Left lung (tissue), 10 donors: ENCODE data around the gene CSNK1D. TPM values are rescaled to one million over a fixed set of nuclear protein-coding genes. Genes with fewer than 3 reads are reported as not detected.

Experiments
- ATAC-seq: fragments of 200-7000 bp; cut with Tn5 transposase; one replicate; pipeline ENCODE4 v1.9.1; 2020; ENCODE audit warnings: moderate library complexity
- DNase-seq, 4 donors: peaks; one replicate each; pipeline ENCODE4 v3.0.0-alpha.2; 2013 to 2020
- H3K27ac ChIP-seq, 2 donors: fragments of 200-600 bp; sonication (generic) in 1 of 2; one replicate each; pipeline versions ENCODE4 v1.5.0 to v1.8.0; 2020 to 2021
- H3K27me3 ChIP-seq, 2 donors: fragments of 200-600 bp; sonication (generic) in 1 of 2; one replicate each; pipeline versions ENCODE4 v1.5.0 to v1.8.0; 2020 to 2021
- H3K36me3 ChIP-seq, 2 donors: fragments of 200-600 bp; sonication (generic) in 1 of 2; one replicate each; pipeline versions ENCODE4 v1.5.0 to v1.8.0; 2020 to 2021
- H3K4me1 ChIP-seq, 2 donors: fragments of 200-600 bp; one replicate each; pipeline ENCODE4 v1.8.0; 2021
- H3K4me3 ChIP-seq, 2 donors: fragments of 200-600 bp; sonication (generic) in 1 of 2; one replicate each; pipeline versions ENCODE4 v1.5.0 to v1.8.0; 2020 to 2021; ENCODE audit warnings: mild to moderate bottlenecking in 1 of 2
- H3K9me3 ChIP-seq, 2 donors: fragments of 200-600 bp; sonication (generic) in 1 of 2; one replicate each; pipeline versions ENCODE4 v1.5.0 to v1.8.0; 2020 to 2021
- intact Hi-C, 2 donors: fragments of 100-400 bp; cut with DNase I; formaldehyde crosslinking; loops; one replicate each; pipeline versions ENCODE4 v1.11.2 to v1.14.2; 2022
- polyA plus RNA-seq, 6 donors: library from polyadenylated mRNA; unstranded; fragments of 120-200 nt; gene quantifications; one replicate each; pipeline ENCODE4 v1.2.1, GENCODE V29; 2013; ENCODE audit not compliant: insufficient read length in 6 of 6
- total RNA-seq, 2 donors: library from RNA; stranded (reverse); fragmentation: NEBNext Ultra II Directional; extraction: Animal tissue kit (Norgen Biotek cat#: 25700); gene quantifications; one replicate each; pipeline ENCODE4 v1.2.1, GENCODE V29; 2021
- TF ChIP-seq, protein P1 (sequence below), 2 donors: fragments of 200-600 bp; sonication (generic) in 1 of 2; IDR thresholded peaks; one replicate each; pipeline versions ENCODE4 v1.5.0 to v1.8.0; 2021; ENCODE audit warnings: antibody characterized with exemption in 2 of 2
- donor health status: DM: no; HTN: yes; CAD: no.
- donor health status: DM: no; HTN: no; CAD: no.

Gene CSNK1D
- total and polyA plus RNA-seq, 8 donors: 101 to 160 (median 122) TPM

DNA sequence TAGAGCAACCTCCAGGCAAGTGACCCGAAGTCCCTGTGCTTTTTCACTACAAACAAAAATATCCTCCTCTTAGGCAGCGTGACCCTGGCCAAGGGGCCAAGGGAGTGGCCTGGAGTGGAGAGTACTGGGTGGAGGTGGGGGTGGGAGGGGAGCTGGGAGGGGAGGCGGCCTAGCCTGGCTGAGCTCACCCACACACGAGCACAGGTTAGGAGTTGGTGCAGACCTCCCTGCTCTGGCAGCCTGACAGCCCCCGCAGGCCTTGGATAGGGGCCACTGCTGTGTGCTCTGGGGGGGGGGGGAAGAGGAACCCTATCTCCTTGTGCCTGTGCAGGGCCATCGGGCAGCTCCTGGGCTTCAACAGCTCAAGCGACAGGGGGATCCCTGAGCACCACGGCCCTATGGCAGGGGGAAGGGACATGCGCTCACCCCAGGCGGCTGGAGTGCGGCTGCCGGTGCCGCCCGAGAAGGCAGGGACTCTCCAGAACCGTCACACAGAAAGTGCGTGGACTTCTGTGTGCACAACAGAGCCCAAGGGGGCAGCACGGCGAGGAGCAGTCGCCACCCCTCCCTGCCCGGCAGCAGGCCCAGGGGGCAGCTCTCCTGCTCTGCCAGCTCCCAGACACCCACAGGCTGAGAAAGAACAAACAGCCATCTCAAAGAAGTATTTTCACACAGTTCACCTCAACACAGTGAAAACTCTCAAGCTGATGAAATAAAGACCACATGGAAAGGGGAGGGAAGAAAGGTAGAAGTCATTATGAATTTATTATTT, 31.4 kb downstream of the CSNK1D start:
- Histone ChIP-seq H3K4me3 (no peak overlapping the region), H3K9me3 (no peaks in the 10 kb centered on the region), H3K36me3 (peaks cover 7 to 92% of the 10 kb centered on the region in 2 donors), H3K27me3 (no peaks in the 10 kb centered on the region), H3K4me1 (peaks cover 52 to 79% of the 10 kb centered on the region in 2 donors), H3K27ac (peak overlapping the region; percentile 76 to 80)
- intact Hi-C loops: no loop called here
- DNase-seq (peak in 1 of 4 donors; percentile 78), ATAC-seq (peak; percentile 52)
- TF ChIP-seq, protein P1, sequence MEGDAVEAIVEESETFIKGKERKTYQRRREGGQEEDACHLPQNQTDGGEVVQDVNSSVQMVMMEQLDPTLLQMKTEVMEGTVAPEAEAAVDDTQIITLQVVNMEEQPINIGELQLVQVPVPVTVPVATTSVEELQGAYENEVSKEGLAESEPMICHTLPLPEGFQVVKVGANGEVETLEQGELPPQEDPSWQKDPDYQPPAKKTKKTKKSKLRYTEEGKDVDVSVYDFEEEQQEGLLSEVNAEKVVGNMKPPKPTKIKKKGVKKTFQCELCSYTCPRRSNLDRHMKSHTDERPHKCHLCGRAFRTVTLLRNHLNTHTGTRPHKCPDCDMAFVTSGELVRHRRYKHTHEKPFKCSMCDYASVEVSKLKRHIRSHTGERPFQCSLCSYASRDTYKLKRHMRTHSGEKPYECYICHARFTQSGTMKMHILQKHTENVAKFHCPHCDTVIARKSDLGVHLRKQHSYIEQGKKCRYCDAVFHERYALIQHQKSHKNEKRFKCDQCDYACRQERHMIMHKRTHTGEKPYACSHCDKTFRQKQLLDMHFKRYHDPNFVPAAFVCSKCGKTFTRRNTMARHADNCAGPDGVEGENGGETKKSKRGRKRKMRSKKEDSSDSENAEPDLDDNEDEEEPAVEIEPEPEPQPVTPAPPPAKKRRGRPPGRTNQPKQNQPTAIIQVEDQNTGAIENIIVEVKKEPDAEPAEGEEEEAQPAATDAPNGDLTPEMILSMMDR (IDR thresholded peaks at IDR 0.05): no peak

GRCh38 chr17:82241183-82241925, 32.1 kb downstream of the CSNK1D start:
- H3K36me3 ChIP-seq: peaks cover 7 to 92% of the 10 kb centered on the region in 2 donors
- peaks cover 55 to 79% of the 10 kb centered on the region in 2 donors for H3K4me1 ChIP-seq
- ATAC-seq: peak; percentile 57
- DNase-seq: peak in 3 of 4 donors; percentile 42 to 93 (median 90)
- intact Hi-C loops: no loop called here
- TF ChIP-seq, protein P1 (IDR thresholded peaks at IDR 0.05): no peak
- no peaks in the 10 kb centered on the region for H3K27me3 ChIP-seq
- H3K4me3 ChIP-seq: no peak overlapping the region
- H3K27ac ChIP-seq: peak overlapping the region; percentile 76 to 80
- H3K9me3 ChIP-seq: no peaks in the 10 kb centered on the region

- H3K4me3 ChIP-seq: no peak overlapping the region
- H3K4me1 ChIP-seq: peaks cover 62 to 82% of the 10 kb centered on the region in 2 donors
- no peak for ATAC-seq
- H3K27ac ChIP-seq: peak overlapping the region; percentile 76 to 80
- intact Hi-C loops: no loop called here
- no peaks in the 10 kb centered on the region for H3K27me3 ChIP-seq
- TF ChIP-seq, protein P1 (IDR thresholded peaks at IDR 0.05): no peak
- DNase-seq: peak in 1 of 4 donors; percentile 61
- H3K9me3 ChIP-seq: no peaks in the 10 kb centered on the region
- peaks cover 1 to 92% of the 10 kb centered on the region in 2 donors for H3K36me3 ChIP-seq
Observed at GRCh38 chr17:82240506-82241182, 32.9 kb downstream of the CSNK1D start.

DNA sequence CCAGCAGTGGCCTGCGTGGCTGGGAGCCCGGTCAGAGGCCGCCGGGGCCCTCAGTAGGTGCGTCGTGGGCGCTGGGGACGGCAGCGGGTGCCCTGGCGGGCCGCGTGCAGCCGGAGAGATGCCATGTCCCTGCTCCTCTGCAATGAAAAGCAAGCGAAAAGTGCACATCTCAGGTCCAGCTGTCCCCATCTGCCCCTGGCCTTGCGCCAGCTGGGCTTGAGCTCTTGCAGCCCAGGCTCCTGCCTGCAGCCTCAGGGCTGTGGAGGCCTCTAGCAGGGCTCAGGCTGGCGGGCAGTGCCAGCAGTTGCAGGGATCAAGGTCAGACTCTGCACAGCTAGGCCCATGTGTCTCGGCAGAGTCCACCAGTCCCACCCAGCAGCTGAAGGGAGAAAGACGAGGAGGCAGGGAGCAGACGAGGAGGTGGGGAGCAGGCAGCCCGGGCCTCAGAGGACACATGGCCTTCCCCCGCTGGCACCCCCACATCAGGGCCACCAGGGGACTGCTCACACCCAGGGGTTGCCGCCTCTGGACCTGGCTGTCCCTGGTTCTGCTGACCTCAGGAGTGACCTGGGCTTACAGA, 33.5 kb downstream of the CSNK1D start:
- H3K4me3 ChIP-seq: no peak overlapping the region
- peaks cover 62 to 88% of the 10 kb centered on the region in 2 donors for H3K4me1 ChIP-seq
- TF ChIP-seq, protein P1 (IDR thresholded peaks at IDR 0.05): no peak
- peak overlapping the region; percentile 76 to 80 for H3K27ac ChIP-seq
- no peak for ATAC-seq
- peak in 1 of 4 donors; percentile 82 for DNase-seq
- intact Hi-C loops: loop anchor here in 1 of 2 donors (5.0 to 10.0 kb wide), 2 partner anchors 55 to 82 kb away; no protein-coding TSS in a partner anchor
- H3K9me3 ChIP-seq: no peaks in the 10 kb centered on the region
- no peaks in the 10 kb centered on the region for H3K27me3 ChIP-seq
- peaks cover 0 to 88% of the 10 kb centered on the region in 2 donors for H3K36me3 ChIP-seq
